ENCODE data around the gene ZC3H11A. TPM values are rescaled to one million over a fixed set of nuclear protein-coding genes. Genes with fewer than 3 reads are reported as not detected.
"Not testable (repeated sequence)": the region's sequence is repeated elsewhere in the genome, so short reads cannot be mapped to it uniquely, and the experiment has no call there.

ZC3H11A gene
- total RNA-seq: 69.4 TPM

GRCh38 chr1:203795441-203796235, at the start of gene ZC3H11A, which contains the start of gene ZBED6:
ZC3H11A (plus strand) TSS chr1:203795623; CDS start chr1:203817071, 21,448 bp downstream.
ZBED6 (plus strand) TSS chr1:203795623; CDS start chr1:203797523, 1,900 bp downstream.
- H3K4me1 ChIP-seq (ENCODE audit: control insufficient read depth in 3 of 3, insufficient read depth in 3 of 3, low read length in 3 of 3): peaks cover 36 to 42% (median 37%) of the 10 kb centered on the region in 3 donors
- no peaks in the 10 kb centered on the region for H3K27me3 ChIP-seq (ENCODE audit: control insufficient read depth in 3 of 3, insufficient read depth in 3 of 3, low read length in 3 of 3)
- peak within 1 kb of the TSS; percentile 66 to 94 (median 82) for H3K4me3 ChIP-seq (ENCODE audit: low read length in 3 of 3)
- peak within 1 kb of the TSS; percentile 86 to 96 (median 93) for H3K9ac ChIP-seq (ENCODE audit: low read depth in 1 of 3, low read length in 3 of 3)
- no peaks in the 10 kb centered on the region for H3K9me3 ChIP-seq (ENCODE audit: control insufficient read depth in 3 of 3, low read length in 3 of 3)
- H3K27ac ChIP-seq (ENCODE audit: low read depth, low read length): peak within 1 kb of the TSS; percentile 92
- peaks cover 0 to 10% (median 0%) of the 10 kb centered on the region in 3 donors for H3K36me3 ChIP-seq (ENCODE audit: control insufficient read depth in 3 of 3, insufficient read depth in 3 of 3, low read length in 3 of 3)

GRCh38 chr1:203746281-203746680, 49.1 kb upstream of the ZC3H11A start:
- H3K27me3 ChIP-seq (ENCODE audit: control insufficient read depth in 3 of 3, insufficient read depth in 3 of 3, low read length in 3 of 3): no peaks in the 10 kb centered on the region
- H3K36me3 ChIP-seq (ENCODE audit: control insufficient read depth in 3 of 3, insufficient read depth in 3 of 3, low read length in 3 of 3): peaks cover 0 to 3% (median 0%) of the 10 kb centered on the region in 3 donors
- no peak overlapping the region for H3K9ac ChIP-seq (ENCODE audit: low read depth in 1 of 3, low read length in 3 of 3)
- no peak overlapping the region for H3K4me3 ChIP-seq (ENCODE audit: low read length in 3 of 3)
- H3K9me3 ChIP-seq (ENCODE audit: control insufficient read depth in 3 of 3, low read length in 3 of 3): no peaks in the 10 kb centered on the region
- peaks cover 15 to 25% (median 21%) of the 10 kb centered on the region in 3 donors for H3K4me1 ChIP-seq (ENCODE audit: control insufficient read depth in 3 of 3, insufficient read depth in 3 of 3, low read length in 3 of 3)
- no peak overlapping the region for H3K27ac ChIP-seq (ENCODE audit: low read depth, low read length)

GRCh38 chr1:203751051-203751450, 44.4 kb upstream of the ZC3H11A start:
- H3K9ac ChIP-seq (ENCODE audit: low read depth in 1 of 3, low read length in 3 of 3): no peak overlapping the region
- peaks cover 0 to 5% (median 5%) of the 10 kb centered on the region in 3 donors for H3K4me1 ChIP-seq (ENCODE audit: control insufficient read depth in 3 of 3, insufficient read depth in 3 of 3, low read length in 3 of 3)
- H3K4me3 ChIP-seq (ENCODE audit: low read length in 3 of 3): no peak overlapping the region
- H3K27me3 ChIP-seq (ENCODE audit: control insufficient read depth in 3 of 3, insufficient read depth in 3 of 3, low read length in 3 of 3): no peaks in the 10 kb centered on the region
- no peaks in the 10 kb centered on the region for H3K9me3 ChIP-seq (ENCODE audit: control insufficient read depth in 3 of 3, low read length in 3 of 3)
- no peak overlapping the region for H3K27ac ChIP-seq (ENCODE audit: low read depth, low read length)
- no peaks in the 10 kb centered on the region for H3K36me3 ChIP-seq (ENCODE audit: control insufficient read depth in 3 of 3, insufficient read depth in 3 of 3, low read length in 3 of 3)

- not testable (repeated sequence) for H3K27me3 ChIP-seq (ENCODE audit: control insufficient read depth in 3 of 3, insufficient read depth in 3 of 3, low read length in 3 of 3); H3K9ac ChIP-seq (ENCODE audit: low read depth in 1 of 3, low read length in 3 of 3); H3K36me3 ChIP-seq (ENCODE audit: control insufficient read depth in 3 of 3, insufficient read depth in 3 of 3, low read length in 3 of 3)
Observed at GRCh38 chr1:203751618-203752361, 43.6 kb upstream of the ZC3H11A start.

GRCh38 chr1:203754455-203754864, 41.0 kb upstream of the ZC3H11A start:
- no peaks in the 10 kb centered on the region for H3K27me3 ChIP-seq (ENCODE audit: control insufficient read depth in 3 of 3, insufficient read depth in 3 of 3, low read length in 3 of 3)
- H3K4me1 ChIP-seq (ENCODE audit: control insufficient read depth in 3 of 3, insufficient read depth in 3 of 3, low read length in 3 of 3): peaks cover 0 to 5% (median 5%) of the 10 kb centered on the region in 3 donors
- no peaks in the 10 kb centered on the region for H3K9me3 ChIP-seq (ENCODE audit: control insufficient read depth in 3 of 3, low read length in 3 of 3)
- no peak overlapping the region for H3K27ac ChIP-seq (ENCODE audit: low read depth, low read length)
- H3K9ac ChIP-seq (ENCODE audit: low read depth in 1 of 3, low read length in 3 of 3): no peak overlapping the region
- H3K36me3 ChIP-seq (ENCODE audit: control insufficient read depth in 3 of 3, insufficient read depth in 3 of 3, low read length in 3 of 3): no peaks in the 10 kb centered on the region
- H3K4me3 ChIP-seq (ENCODE audit: low read length in 3 of 3): no peak overlapping the region

More at GRCh38 chr1:203751618-203752361, 43.6 kb upstream of the ZC3H11A start:
- not testable (repeated sequence) for H3K9me3 ChIP-seq (ENCODE audit: control insufficient read depth in 3 of 3, low read length in 3 of 3); H3K4me1 ChIP-seq (ENCODE audit: control insufficient read depth in 3 of 3, insufficient read depth in 3 of 3, low read length in 3 of 3); H3K27ac ChIP-seq (ENCODE audit: low read depth, low read length); H3K4me3 ChIP-seq (ENCODE audit: low read length in 3 of 3)

GRCh38 chr1:203756036-203756435, 39.4 kb upstream of the ZC3H11A start:
- peaks cover 0 to 1% (median under 1%) of the 10 kb centered on the region in 3 donors for H3K4me1 ChIP-seq (ENCODE audit: control insufficient read depth in 3 of 3, insufficient read depth in 3 of 3, low read length in 3 of 3)
- H3K36me3 ChIP-seq (ENCODE audit: control insufficient read depth in 3 of 3, insufficient read depth in 3 of 3, low read length in 3 of 3): no peaks in the 10 kb centered on the region
- H3K27me3 ChIP-seq (ENCODE audit: control insufficient read depth in 3 of 3, insufficient read depth in 3 of 3, low read length in 3 of 3): no peaks in the 10 kb centered on the region
- no peak overlapping the region for H3K4me3 ChIP-seq (ENCODE audit: low read length in 3 of 3)
- no peak overlapping the region for H3K9ac ChIP-seq (ENCODE audit: low read depth in 1 of 3, low read length in 3 of 3)
- no peaks in the 10 kb centered on the region for H3K9me3 ChIP-seq (ENCODE audit: control insufficient read depth in 3 of 3, low read length in 3 of 3)
- no peak overlapping the region for H3K27ac ChIP-seq (ENCODE audit: low read depth, low read length)

GRCh38 chr1:203758749-203759148, 36.7 kb upstream of the ZC3H11A start:
- H3K9me3 ChIP-seq (ENCODE audit: control insufficient read depth in 3 of 3, low read length in 3 of 3); H3K36me3 ChIP-seq (ENCODE audit: control insufficient read depth in 3 of 3, insufficient read depth in 3 of 3, low read length in 3 of 3); H3K4me1 ChIP-seq (ENCODE audit: control insufficient read depth in 3 of 3, insufficient read depth in 3 of 3, low read length in 3 of 3); H3K9ac ChIP-seq (ENCODE audit: low read depth in 1 of 3, low read length in 3 of 3); H3K27me3 ChIP-seq (ENCODE audit: control insufficient read depth in 3 of 3, insufficient read depth in 3 of 3, low read length in 3 of 3); H3K27ac ChIP-seq (ENCODE audit: low read depth, low read length); H3K4me3 ChIP-seq (ENCODE audit: low read length in 3 of 3): not testable (repeated sequence)

GRCh38 chr1:203760506-203760905, 34.9 kb upstream of the ZC3H11A start:
- no peaks in the 10 kb centered on the region for H3K36me3 ChIP-seq (ENCODE audit: control insufficient read depth in 3 of 3, insufficient read depth in 3 of 3, low read length in 3 of 3)
- no peak overlapping the region for H3K27ac ChIP-seq (ENCODE audit: low read depth, low read length)
- no peak overlapping the region for H3K9ac ChIP-seq (ENCODE audit: low read depth in 1 of 3, low read length in 3 of 3)
- no peaks in the 10 kb centered on the region for H3K9me3 ChIP-seq (ENCODE audit: control insufficient read depth in 3 of 3, low read length in 3 of 3)
- H3K4me1 ChIP-seq (ENCODE audit: control insufficient read depth in 3 of 3, insufficient read depth in 3 of 3, low read length in 3 of 3): no peaks in the 10 kb centered on the region
- no peaks in the 10 kb centered on the region for H3K27me3 ChIP-seq (ENCODE audit: control insufficient read depth in 3 of 3, insufficient read depth in 3 of 3, low read length in 3 of 3)
- H3K4me3 ChIP-seq (ENCODE audit: low read length in 3 of 3): no peak overlapping the region

- not testable (repeated sequence) for H3K27me3 ChIP-seq (ENCODE audit: control insufficient read depth in 3 of 3, insufficient read depth in 3 of 3, low read length in 3 of 3); H3K4me1 ChIP-seq (ENCODE audit: control insufficient read depth in 3 of 3, insufficient read depth in 3 of 3, low read length in 3 of 3); H3K36me3 ChIP-seq (ENCODE audit: control insufficient read depth in 3 of 3, insufficient read depth in 3 of 3, low read length in 3 of 3); H3K9me3 ChIP-seq (ENCODE audit: control insufficient read depth in 3 of 3, low read length in 3 of 3); H3K9ac ChIP-seq (ENCODE audit: low read depth in 1 of 3, low read length in 3 of 3); H3K27ac ChIP-seq (ENCODE audit: low read depth, low read length); H3K4me3 ChIP-seq (ENCODE audit: low read length in 3 of 3)
Observed at GRCh38 chr1:203761958-203762357, 33.5 kb upstream of the ZC3H11A start.

- Histone ChIP-seq H3K27ac (ENCODE audit: low read depth, low read length) (no peak overlapping the region), H3K4me3 (ENCODE audit: low read length in 3 of 3) (no peak overlapping the region)
Observed at GRCh38 chr1:203763505-203763904, 31.9 kb upstream of the ZC3H11A start.

More at GRCh38 chr1:203763505-203763904, 31.9 kb upstream of the ZC3H11A start:
- Histone ChIP-seq H3K36me3 (ENCODE audit: control insufficient read depth in 3 of 3, insufficient read depth in 3 of 3, low read length in 3 of 3) (no peaks in the 10 kb centered on the region), H3K27me3 (ENCODE audit: control insufficient read depth in 3 of 3, insufficient read depth in 3 of 3, low read length in 3 of 3) (no peaks in the 10 kb centered on the region), H3K9me3 (ENCODE audit: control insufficient read depth in 3 of 3, low read length in 3 of 3) (no peaks in the 10 kb centered on the region), H3K9ac (ENCODE audit: low read depth in 1 of 3, low read length in 3 of 3) (no peak overlapping the region), H3K4me1 (ENCODE audit: control insufficient read depth in 3 of 3, insufficient read depth in 3 of 3, low read length in 3 of 3) (peaks cover 0 to 3% (median 0%) of the 10 kb centered on the region in 3 donors)
